A549 (cell line): ENCODE data around the gene ANKRD37.

Source experiments
- BHLHE40 ChIP-seq: IDR thresholded peaks from 2 replicates; pipeline ENCODE4 v1.6.1; 2012; ENCODE audit warnings: low read depth, low read length, inconsistent platforms
- CTCF ChIP-seq: fragments of >200 bp; sonication (Bioruptor Twin); formaldehyde crosslinking; IDR thresholded peaks from 3 replicates; pipeline ENCODE4 v1.5.1; 2016
- PHF8 ChIP-seq: fragments of 200-600 bp; sonication (generic); IDR thresholded peaks from 2 replicates; pipeline ENCODE4 v1.6.1; 2016; ENCODE audit warnings: low read depth, mild to moderate bottlenecking, antibody characterized with exemption, moderate library complexity, borderline replicate concordance
- POLR2A ChIP-seq: IDR thresholded peaks from 2 replicates; pipeline ENCODE4 v1.6.1; 2012; ENCODE audit warnings: mild to moderate bottlenecking, low read length
- RAD21 ChIP-seq, 2 experiments: fragments of >200 bp in 1 of 2; sonication (Bioruptor Twin) in 1 of 2; formaldehyde crosslinking in 1 of 2; IDR thresholded peaks in 1 of 2; conservative IDR thresholded peaks in 1 of 2; 2 replicates in 1 of 2; 3 replicates in 1 of 2; pipeline ENCODE4 v1.6.1; 2012 to 2018; ENCODE audit warnings: inconsistent platforms in 1 of 2
- REST ChIP-seq: fragments of 200-600 bp; sonication (generic); IDR thresholded peaks from 2 replicates; pipeline ENCODE4 v1.6.1; 2016; ENCODE audit warnings: antibody characterized with exemption, mild to moderate bottlenecking, moderate library complexity
- USF2 ChIP-seq: fragments of 450-650 bp; IDR thresholded peaks from 2 replicates; pipeline ENCODE4 v1.6.1; 2014; ENCODE audit warnings: antibody characterized with exemption

DNA sequence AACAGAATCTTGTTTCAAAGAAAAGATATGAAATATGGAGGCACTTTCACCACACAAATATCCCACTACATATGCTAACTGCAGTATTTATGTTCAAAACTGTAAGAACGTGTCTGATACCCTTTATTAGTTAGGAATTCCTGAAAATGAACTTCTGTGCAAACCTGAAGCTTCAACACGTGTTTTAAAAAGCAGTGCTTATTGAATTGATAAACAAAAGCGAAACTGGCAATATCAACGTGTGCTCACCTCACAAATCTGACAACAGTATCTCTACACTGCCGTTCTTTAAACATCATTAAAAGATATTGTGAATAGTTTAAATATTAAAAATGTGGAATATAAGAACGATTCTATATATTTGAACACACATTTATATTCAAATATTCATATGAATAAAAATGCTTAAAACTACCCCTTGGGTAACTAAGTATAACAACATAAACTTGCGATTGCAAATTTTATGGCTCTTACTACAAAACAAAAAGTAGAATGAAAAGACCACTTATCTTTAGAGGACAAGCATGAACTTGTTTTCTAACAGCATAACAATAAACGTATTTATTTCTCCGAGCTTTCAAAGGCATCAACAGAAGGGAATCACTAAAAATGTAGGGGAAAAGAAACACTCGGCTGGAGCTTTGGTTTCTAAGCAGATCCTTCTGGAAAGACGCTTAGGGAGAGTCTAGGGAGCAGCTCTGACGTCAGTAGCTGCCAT lies 1.2 kb upstream of the ANKRD37 start, which contains the start of gene LRP2BP:
- TF ChIP-seq CTCF (no peak), POLR2A (no peak), REST (no peak), BHLHE40 (no peak), PHF8 (no peak), RAD21 (conservative IDR thresholded peaks at IDR 0.05 in 1 of 2, IDR thresholded peaks at IDR 0.05 in 1 of 2) (no peak), USF2 (no peak)
